SK-N-SH (cell line): ENCODE measurements around the gene CMYA5.

Source experiments
- TCF12 ChIP-seq: IDR thresholded peaks from 2 replicates; pipeline ENCODE4 v1.4.0; 2012
- YY1 ChIP-seq: IDR thresholded peaks from 2 replicates; pipeline ENCODE4 v1.4.0; 2012; ENCODE audit warnings: low read depth, mild to moderate bottlenecking
- TF ChIP-seq, protein P1 (sequence below): fragments of 150-350 bp; IDR thresholded peaks from 2 replicates; pipeline ENCODE4 v1.6.1; 2017; ENCODE audit warnings: antibody characterized with exemption, low read length, low read depth, borderline replicate concordance

DNA sequence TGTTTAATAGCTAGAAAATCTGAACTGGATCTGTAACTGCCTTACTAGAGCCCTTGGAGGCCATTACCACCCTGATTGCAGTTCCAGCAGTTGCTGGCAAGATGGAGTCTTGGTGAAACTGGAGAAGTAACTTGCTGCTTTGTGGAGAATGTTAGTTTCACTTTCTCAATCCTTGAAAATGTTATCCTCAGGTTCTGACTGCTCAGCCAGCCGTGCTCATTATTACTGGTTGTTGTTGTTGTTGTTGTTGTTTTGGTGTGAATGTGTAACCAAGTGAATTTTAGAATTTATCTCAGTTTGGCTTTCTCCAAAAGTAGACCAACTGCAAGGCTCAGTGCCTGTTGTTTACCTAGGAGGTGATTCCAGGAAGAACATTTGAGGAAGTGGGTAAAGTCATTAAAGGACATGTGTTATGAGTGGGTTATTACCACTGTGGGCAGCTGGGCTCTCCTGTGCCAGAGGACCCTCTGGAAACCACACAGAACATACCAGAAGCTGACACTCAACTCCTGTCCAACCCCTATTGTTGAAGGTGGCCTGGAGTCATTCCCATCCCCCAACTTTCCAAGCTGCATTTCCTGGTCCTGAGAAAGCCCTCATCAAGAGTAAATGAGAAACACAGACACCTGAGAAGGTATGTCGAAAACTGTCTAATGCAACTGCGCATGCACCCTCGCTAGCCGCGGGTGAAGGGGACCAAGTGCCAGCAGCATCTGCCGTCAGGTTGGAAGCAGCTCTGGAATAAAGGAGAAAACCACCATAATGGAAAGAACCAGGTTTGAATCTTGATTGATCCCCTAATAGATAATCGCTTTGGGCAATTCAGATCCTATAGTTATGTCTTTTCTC, 111.6 kb downstream of the CMYA5 start:
- TF ChIP-seq TCF12 (no peak), YY1 (no peak)
- TF ChIP-seq, protein P1, sequence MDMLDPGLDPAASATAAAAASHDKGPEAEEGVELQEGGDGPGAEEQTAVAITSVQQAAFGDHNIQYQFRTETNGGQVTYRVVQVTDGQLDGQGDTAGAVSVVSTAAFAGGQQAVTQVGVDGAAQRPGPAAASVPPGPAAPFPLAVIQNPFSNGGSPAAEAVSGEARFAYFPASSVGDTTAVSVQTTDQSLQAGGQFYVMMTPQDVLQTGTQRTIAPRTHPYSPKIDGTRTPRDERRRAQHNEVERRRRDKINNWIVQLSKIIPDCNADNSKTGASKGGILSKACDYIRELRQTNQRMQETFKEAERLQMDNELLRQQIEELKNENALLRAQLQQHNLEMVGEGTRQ: no peak
